Hepatocyte (in vitro differentiated cells): ENCODE data around the gene RNF175.

Experiments used
- CTCF ChIP-seq: fragments of 200-600 bp; sonication (generic); IDR thresholded peaks from 2 replicates; pipeline ENCODE4 v1.5.1; 2016; ENCODE audit warnings: antibody characterized with exemption, mild to moderate bottlenecking; ENCODE audit not compliant: poor library complexity
- EZH2 ChIP-seq: fragments of 200-600 bp; sonication (generic); IDR thresholded peaks from 2 replicates; pipeline ENCODE4 v1.6.1; 2016; ENCODE audit warnings: antibody characterized with exemption, mild to moderate bottlenecking, borderline replicate concordance
- EZH2phosphoT487 ChIP-seq: fragments of 200-600 bp; sonication (generic); IDR thresholded peaks from one replicate; pipeline ENCODE4 v1.6.1; 2018; ENCODE audit warnings: antibody characterized with exemption, mild to moderate bottlenecking, low read depth, moderate library complexity; ENCODE audit not compliant: unreplicated experiment, severe bottlenecking

- TF ChIP-seq CTCF (no peak), EZH2 (no peak), EZH2phosphoT487 (no peak)
Observed at GRCh38 chr4:153765894-153766293, 6.1 kb upstream of the RNF175 start.
